WTC11 (cell line): ENCODE data around the gene PIK3R6.

Source experiments
- ATF3 ChIP-seq: sonication (generic); formaldehyde crosslinking; conservative IDR thresholded peaks from 2 replicates; pipeline ENCODE4 v1.8.1; 2022; ENCODE audit warnings: mild to moderate bottlenecking, missing genetic modification reagents
- CTCF ChIP-seq: fragments of 200-600 bp; IDR thresholded peaks from 2 replicates; pipeline ENCODE4 v1.8.0; 2022; ENCODE audit warnings: antibody characterized with exemption
- IRF2 ChIP-seq: sonication (generic); formaldehyde crosslinking; IDR thresholded peaks from 2 replicates; pipeline ENCODE4 v1.8.0; 2022; ENCODE audit warnings: low read depth, missing genetic modification reagents, borderline replicate concordance
- MAX ChIP-seq: sonication (generic); formaldehyde crosslinking; IDR thresholded peaks from 2 replicates; pipeline ENCODE4 v1.8.0; 2022; ENCODE audit warnings: mild to moderate bottlenecking, missing genetic modification reagents
- PREB ChIP-seq: sonication (generic); formaldehyde crosslinking; IDR thresholded peaks from 2 replicates; pipeline ENCODE4 v1.8.1; 2022; ENCODE audit warnings: mild to moderate bottlenecking, missing genetic modification reagents, moderate library complexity, borderline replicate concordance
- RELA ChIP-seq: sonication (generic); formaldehyde crosslinking; IDR thresholded peaks from 2 replicates; pipeline ENCODE4 v1.8.1; 2022; ENCODE audit warnings: missing genetic modification reagents, mild to moderate bottlenecking, borderline replicate concordance
- TEAD4 ChIP-seq: sonication (generic); formaldehyde crosslinking; IDR thresholded peaks from 2 replicates; pipeline ENCODE4 v1.8.0; 2022; ENCODE audit warnings: mild to moderate bottlenecking, missing genetic modification reagents
- ZNF121 ChIP-seq: sonication (generic); formaldehyde crosslinking; IDR thresholded peaks from 2 replicates; pipeline ENCODE4 v1.8.0; 2023; ENCODE audit warnings: missing genetic modification reagents
- ZNF532 ChIP-seq: fragments of 250-450 bp; sonication (Bioruptor Pico); IDR thresholded peaks from 2 replicates; pipeline ENCODE4 v1.9.0; 2021; ENCODE audit warnings: mild to moderate bottlenecking, borderline replicate concordance

GRCh38 chr17:8904201-8904600, 36.7 kb upstream of the PIK3R6 start:
- no peak for TF ChIP-seq CTCF
- TF ChIP-seq ZNF121: no peak
- TF ChIP-seq ATF3: no peak
- no peak for TF ChIP-seq MAX (CRISPR knock-in tag)
- TF ChIP-seq TEAD4 (CRISPR knock-in tag): no peak
- no peak for TF ChIP-seq PREB (CRISPR knock-in tag)
- no peak for TF ChIP-seq ZNF532 (CRISPR knock-in tag)
- no peak for TF ChIP-seq RELA (CRISPR knock-in tag)
- TF ChIP-seq IRF2 (CRISPR knock-in tag): no peak
